Stimulated activated CD8-positive, alpha-beta memory T cell treated with anti-CD3 and anti-CD28 coated beads, Interleukin-7, amount 100 ng/mL, for 48 hours (primary cell): ENCODE measurements around the gene NFIL3.
"Not testable (repeated sequence)": the region's sequence is repeated elsewhere in the genome, so short reads cannot be mapped to it uniquely, and the experiment has no call there.

ENCODE experiments used
- DNase-seq, 2 donors: peaks; one replicate each; pipeline ENCODE4 v3.0.0-alpha.2; 2020; ENCODE audit warnings: low read depth in 1 of 2; ENCODE audit errors: extremely low read depth in 1 of 2

NFIL3 gene

GRCh38 chr9:91398926-91399325, 24.7 kb downstream of the NFIL3 start:
- no peak for DNase-seq

- no peak for DNase-seq
Measured at GRCh38 chr9:91395553-91396471, 27.8 kb downstream of the NFIL3 start.

GRCh38 chr9:91395106-91395552, 28.5 kb downstream of the NFIL3 start:
- no peak for DNase-seq

GRCh38 chr9:91393826-91394225, 29.8 kb downstream of the NFIL3 start:
- no peak for DNase-seq

GRCh38 chr9:91392435-91392834, 31.2 kb downstream of the NFIL3 start:
- no peak for DNase-seq

GRCh38 chr9:91391818-91392217, 31.8 kb downstream of the NFIL3 start:
- DNase-seq: no peak

GRCh38 chr9:91391412-91391811, 32.2 kb downstream of the NFIL3 start:
- no peak for DNase-seq

GRCh38 chr9:91389686-91390085, 33.9 kb downstream of the NFIL3 start:
- not testable (repeated sequence) for DNase-seq

- no peak for DNase-seq
Measured at GRCh38 chr9:91386765-91387164, 36.9 kb downstream of the NFIL3 start.

GRCh38 chr9:91384954-91385353, 38.7 kb downstream of the NFIL3 start:
- DNase-seq: no peak

- no peak for DNase-seq
Measured at GRCh38 chr9:91383577-91383976, 40.1 kb downstream of the NFIL3 start.

- no peak for DNase-seq
Measured at GRCh38 chr9:91382298-91382697, 41.3 kb downstream of the NFIL3 start.

- DNase-seq: no peak
Measured at GRCh38 chr9:91379426-91379825, 44.2 kb downstream of the NFIL3 start.

GRCh38 chr9:91378695-91379127, 44.9 kb downstream of the NFIL3 start:
- DNase-seq: no peak

GRCh38 chr9:91378054-91378453, 45.6 kb downstream of the NFIL3 start:
- DNase-seq: not testable (repeated sequence)

GRCh38 chr9:91376239-91376638, 47.4 kb downstream of the NFIL3 start:
- DNase-seq: no peak

GRCh38 chr9:91374939-91375338, 48.7 kb downstream of the NFIL3 start:
- DNase-seq: no peak

GRCh38 chr9:91371894-91372293, 51.7 kb downstream of the NFIL3 start:
- no peak for DNase-seq

GRCh38 chr9:91370006-91370405, 53.6 kb downstream of the NFIL3 start:
- not testable (repeated sequence) for DNase-seq

- no peak for DNase-seq
Measured at GRCh38 chr9:91364702-91365101, 58.9 kb downstream of the NFIL3 start.

- no peak for DNase-seq
Measured at GRCh38 chr9:91364005-91364404, 59.6 kb downstream of the NFIL3 start.

- no peak for DNase-seq
Measured at GRCh38 chr9:91362051-91362611, 61.5 kb downstream of the NFIL3 start.
